Stomach (tissue), 4 donors: Measurements from ENCODE around the gene DPYD.

Experiments used
- CTCF ChIP-seq, 7 experiments: fragments of 450-650 bp in 4 of 7; fragments of 200-600 bp in 3 of 7; sonication (generic) in 3 of 7; IDR thresholded peaks; one replicate each; pipeline ENCODE4 v1.5.1; 2016 to 2019; ENCODE audit warnings: antibody characterized with exemption in 7 of 7, control low read depth in 2 of 7, mild to moderate bottlenecking in 1 of 7
- POLR2A ChIP-seq, 4 donors: fragments of 450-650 bp; IDR thresholded peaks; one replicate each; pipeline ENCODE4 v1.6.1; 2016; ENCODE audit warnings: antibody characterized with exemption in 4 of 4, control low read depth in 2 of 4, mild to moderate bottlenecking in 1 of 4, moderate library complexity in 1 of 4

- TF ChIP-seq CTCF (IDR thresholded peaks at IDR 0.05) (no peak), POLR2A (IDR thresholded peaks at IDR 0.05) (no peak)
Observed at GRCh38 chr1:97164276-97164639, 756.6 kb downstream of the DPYD start.
